Ishikawa (cell line): ENCODE data around the gene DOCK6.

ENCODE experiments used
- CEBPB ChIP-seq: IDR thresholded peaks from 2 replicates; pipeline ENCODE4 v1.6.1; 2012
- EP300 ChIP-seq: IDR thresholded peaks from 2 replicates; pipeline ENCODE4 v1.6.1; 2012; ENCODE audit warnings: borderline replicate concordance
- FOXM1 ChIP-seq: IDR thresholded peaks from 2 replicates; pipeline ENCODE4 v1.6.1; 2012; ENCODE audit warnings: low read depth, borderline replicate concordance
- TAF1 ChIP-seq: IDR thresholded peaks from 2 replicates; pipeline ENCODE4 v1.6.1; 2012; ENCODE audit warnings: low read depth, mild to moderate bottlenecking
- TEAD4 ChIP-seq: IDR thresholded peaks from 2 replicates; pipeline ENCODE4 v1.6.1; 2012
- YY1 ChIP-seq: IDR thresholded peaks from 2 replicates; pipeline ENCODE4 v1.6.1; 2012; ENCODE audit warnings: low read depth
- ZBTB7A ChIP-seq: IDR thresholded peaks from 2 replicates; pipeline ENCODE4 v1.6.1; 2012; ENCODE audit warnings: low read depth
- TF ChIP-seq, protein P1 (sequence below): IDR thresholded peaks from 2 replicates; pipeline ENCODE4 v1.6.1; 2012; ENCODE audit warnings: low read depth, mild to moderate bottlenecking
- TF ChIP-seq, protein P2 (sequence below): IDR thresholded peaks from 2 replicates; pipeline ENCODE4 v1.6.1; 2012
- TF ChIP-seq, protein P3 (sequence below): IDR thresholded peaks from 2 replicates; pipeline ENCODE4 v1.6.1; 2012

DNA sequence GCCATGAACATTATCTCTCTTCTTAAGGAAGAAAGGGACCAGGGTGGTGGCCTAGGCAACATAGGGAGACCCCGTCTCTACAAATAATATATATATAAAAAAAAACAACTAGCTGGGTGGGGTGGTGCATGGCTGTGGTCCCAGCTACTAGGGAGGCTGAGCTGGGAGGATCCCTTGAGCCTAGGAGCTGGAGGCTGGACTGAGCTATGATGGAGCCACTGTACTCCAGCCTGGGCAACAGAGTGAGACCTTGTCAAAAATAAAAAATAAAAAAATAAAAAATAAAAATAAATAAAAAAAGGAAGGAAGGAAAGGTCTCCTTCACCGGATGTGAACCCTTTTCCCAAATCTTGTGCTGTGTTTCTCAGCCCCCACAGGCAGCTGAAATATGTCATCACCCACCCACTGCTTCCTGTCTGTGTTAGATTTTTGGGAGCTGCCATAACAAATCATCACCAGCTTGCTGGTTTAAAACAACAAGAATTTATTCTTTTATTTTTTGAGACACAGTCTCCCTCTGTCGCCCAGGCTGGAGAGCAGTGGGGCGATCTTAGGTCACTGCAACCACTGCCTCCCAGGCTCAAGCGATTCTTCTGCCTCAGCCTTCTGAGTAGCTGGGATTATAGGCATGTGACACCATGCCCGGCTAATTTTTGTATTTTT is 24.1 kb upstream of the DOCK6 start:
- no peak for TF ChIP-seq TAF1
- TF ChIP-seq CEBPB: no peak
- TF ChIP-seq, protein P1, sequence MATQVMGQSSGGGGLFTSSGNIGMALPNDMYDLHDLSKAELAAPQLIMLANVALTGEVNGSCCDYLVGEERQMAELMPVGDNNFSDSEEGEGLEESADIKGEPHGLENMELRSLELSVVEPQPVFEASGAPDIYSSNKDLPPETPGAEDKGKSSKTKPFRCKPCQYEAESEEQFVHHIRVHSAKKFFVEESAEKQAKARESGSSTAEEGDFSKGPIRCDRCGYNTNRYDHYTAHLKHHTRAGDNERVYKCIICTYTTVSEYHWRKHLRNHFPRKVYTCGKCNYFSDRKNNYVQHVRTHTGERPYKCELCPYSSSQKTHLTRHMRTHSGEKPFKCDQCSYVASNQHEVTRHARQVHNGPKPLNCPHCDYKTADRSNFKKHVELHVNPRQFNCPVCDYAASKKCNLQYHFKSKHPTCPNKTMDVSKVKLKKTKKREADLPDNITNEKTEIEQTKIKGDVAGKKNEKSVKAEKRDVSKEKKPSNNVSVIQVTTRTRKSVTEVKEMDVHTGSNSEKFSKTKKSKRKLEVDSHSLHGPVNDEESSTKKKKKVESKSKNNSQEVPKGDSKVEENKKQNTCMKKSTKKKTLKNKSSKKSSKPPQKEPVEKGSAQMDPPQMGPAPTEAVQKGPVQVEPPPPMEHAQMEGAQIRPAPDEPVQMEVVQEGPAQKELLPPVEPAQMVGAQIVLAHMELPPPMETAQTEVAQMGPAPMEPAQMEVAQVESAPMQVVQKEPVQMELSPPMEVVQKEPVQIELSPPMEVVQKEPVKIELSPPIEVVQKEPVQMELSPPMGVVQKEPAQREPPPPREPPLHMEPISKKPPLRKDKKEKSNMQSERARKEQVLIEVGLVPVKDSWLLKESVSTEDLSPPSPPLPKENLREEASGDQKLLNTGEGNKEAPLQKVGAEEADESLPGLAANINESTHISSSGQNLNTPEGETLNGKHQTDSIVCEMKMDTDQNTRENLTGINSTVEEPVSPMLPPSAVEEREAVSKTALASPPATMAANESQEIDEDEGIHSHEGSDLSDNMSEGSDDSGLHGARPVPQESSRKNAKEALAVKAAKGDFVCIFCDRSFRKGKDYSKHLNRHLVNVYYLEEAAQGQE: no peak
- no peak for TF ChIP-seq EP300
- TF ChIP-seq YY1: no peak
- TF ChIP-seq, protein P2, sequence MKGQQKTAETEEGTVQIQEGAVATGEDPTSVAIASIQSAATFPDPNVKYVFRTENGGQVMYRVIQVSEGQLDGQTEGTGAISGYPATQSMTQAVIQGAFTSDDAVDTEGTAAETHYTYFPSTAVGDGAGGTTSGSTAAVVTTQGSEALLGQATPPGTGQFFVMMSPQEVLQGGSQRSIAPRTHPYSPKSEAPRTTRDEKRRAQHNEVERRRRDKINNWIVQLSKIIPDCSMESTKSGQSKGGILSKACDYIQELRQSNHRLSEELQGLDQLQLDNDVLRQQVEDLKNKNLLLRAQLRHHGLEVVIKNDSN: no peak
- TF ChIP-seq, protein P3, sequence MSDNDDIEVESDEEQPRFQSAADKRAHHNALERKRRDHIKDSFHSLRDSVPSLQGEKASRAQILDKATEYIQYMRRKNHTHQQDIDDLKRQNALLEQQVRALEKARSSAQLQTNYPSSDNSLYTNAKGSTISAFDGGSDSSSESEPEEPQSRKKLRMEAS: no peak
- no peak for TF ChIP-seq FOXM1
- no peak for TF ChIP-seq ZBTB7A
- TF ChIP-seq TEAD4: no peak
